HepG2 (cell line): ENCODE measurements around the gene BRD3. TPM values are rescaled to one million over a fixed set of nuclear protein-coding genes. Genes with fewer than 3 reads are reported as not detected.
A peak's percentile ranks its signal among the peaks of the same experiment; 100 is the strongest.

Experiments
- AGO1 ChIP-seq: fragments of 200-400 bp; formaldehyde crosslinking; IDR thresholded peaks from 2 replicates; pipeline ENCODE4 v1.6.1; 2017; ENCODE audit warnings: mild to moderate bottlenecking, low read depth, low read length, moderate library complexity; ENCODE audit not compliant: poor library complexity, severe bottlenecking
- ELK4 ChIP-seq: sonication (generic); formaldehyde crosslinking; IDR thresholded peaks from 2 replicates; pipeline ENCODE4 v1.9.0; 2021; ENCODE audit warnings: missing genetic modification reagents, borderline replicate concordance
- GFI1 ChIP-seq: sonication (generic); formaldehyde crosslinking; IDR thresholded peaks from 2 replicates; pipeline ENCODE4 v1.5.0; 2020; ENCODE audit warnings: missing genetic modification reagents, mild to moderate bottlenecking, borderline replicate concordance
- IRF1 ChIP-seq: sonication (generic); formaldehyde crosslinking; IDR thresholded peaks from 2 replicates; pipeline ENCODE4 v1.4.0; 2020; ENCODE audit warnings: low read depth, mild to moderate bottlenecking, missing genetic modification reagents
- JDP2 ChIP-seq: sonication (generic); formaldehyde crosslinking; IDR thresholded peaks from 2 replicates; pipeline ENCODE4 v1.8.1; 2022; ENCODE audit warnings: missing genetic modification reagents, borderline replicate concordance
- MTA1 ChIP-seq: sonication (generic); formaldehyde crosslinking; IDR thresholded peaks from 2 replicates; pipeline ENCODE4 v1.4.0; 2020; ENCODE audit warnings: missing genetic modification reagents, mild to moderate bottlenecking, borderline replicate concordance
- NFE2L2 ChIP-seq: fragments of 150-350 bp; IDR thresholded peaks from 2 replicates; pipeline ENCODE4 v1.6.1; 2014; ENCODE audit warnings: low read length
- RBM22 ChIP-seq: fragments of 200-400 bp; formaldehyde crosslinking; optimal IDR thresholded peaks from 2 replicates; pipeline ENCODE3; 2017; ENCODE audit warnings: mild to moderate bottlenecking, low read length, moderate library complexity
- RELA ChIP-seq: sonication (generic); formaldehyde crosslinking; IDR thresholded peaks from 2 replicates; pipeline ENCODE4 v1.4.0; 2020; ENCODE audit warnings: missing genetic modification reagents
- RFXAP ChIP-seq: sonication (generic); formaldehyde crosslinking; IDR thresholded peaks from 2 replicates; pipeline ENCODE4 v1.4.0; 2020; ENCODE audit warnings: missing genetic modification reagents, borderline replicate concordance
- SMARCE1 ChIP-seq: fragments of 450-650 bp; IDR thresholded peaks from 2 replicates; pipeline ENCODE4 v1.6.1; 2017; ENCODE audit warnings: borderline replicate concordance
- SOX6 ChIP-seq, 2 experiments: fragments of 450-650 bp in 1 of 2; sonication (generic) in 1 of 2; formaldehyde crosslinking in 1 of 2; IDR thresholded peaks; 2 replicates each; pipeline versions ENCODE4 v1.4.0 to v1.6.1; 2017 to 2020; ENCODE audit warnings: antibody characterized with exemption in 1 of 2, mild to moderate bottlenecking in 1 of 2, missing genetic modification reagents in 1 of 2
- ZHX2 ChIP-seq, 2 experiments: sonication (generic) in 1 of 2; formaldehyde crosslinking in 1 of 2; IDR thresholded peaks; 2 replicates each; pipeline versions ENCODE4 v1.6.1 to v1.9.0; 2014 to 2022; ENCODE audit warnings: antibody characterized with exemption in 1 of 2, borderline replicate concordance in 1 of 2, inconsistent platforms in 1 of 2, low read depth in 1 of 2, missing genetic modification reagents in 1 of 2
- ZNF282 ChIP-seq: fragments of 450-650 bp; IDR thresholded peaks from 2 replicates; pipeline ENCODE4 v1.6.1; 2018; ENCODE audit not compliant: partially characterized antibody
- ZNF3 ChIP-seq: IDR thresholded peaks from 2 replicates; pipeline ENCODE4 v1.7.0; 2017; ENCODE audit warnings: inconsistent platforms
- ZNF33A ChIP-seq: sonication (generic); formaldehyde crosslinking; IDR thresholded peaks from 2 replicates; pipeline ENCODE4 v1.5.1; 2020; ENCODE audit warnings: missing genetic modification reagents, mild to moderate bottlenecking, moderate library complexity, borderline replicate concordance
- ZNF543 ChIP-seq: sonication (generic); formaldehyde crosslinking; IDR thresholded peaks from 2 replicates; pipeline ENCODE4 v1.4.0; 2020; ENCODE audit warnings: mild to moderate bottlenecking, missing genetic modification reagents
- ZZZ3 ChIP-seq: sonication (generic); formaldehyde crosslinking; IDR thresholded peaks from 2 replicates; pipeline ENCODE4 v1.4.0; 2020; ENCODE audit warnings: missing genetic modification reagents, mild to moderate bottlenecking, borderline replicate concordance
- polyA plus RNA-seq, 8 experiments: library from polyadenylated mRNA; depleted of rRNA in 3 of 8; stranded (reverse) in 7 of 8; unstranded in 1 of 8; fragments of >200 nt; fragmentation: Illumina TruSeq in 4 of 8; extraction: Trizol in 4 of 8; gene quantifications; 2 replicates each; pipeline versions ENCODE4 v1.2.1 to v1.2.3, GENCODE V29; 2011 to 2016; ENCODE audit warnings: low read depth in 4 of 8, missing spikeins in 1 of 8, mixed read lengths in 1 of 8; ENCODE audit not compliant: insufficient read depth in 1 of 8
- total RNA-seq, 5 experiments: library from RNA; depleted of rRNA; stranded (reverse); fragments of >200 nt; fragmentation: Illumina TruSeq; extraction: Trizol; gene quantifications; 2 replicates each; pipeline ENCODE4 v1.2.3, GENCODE V29; 2016; ENCODE audit warnings: low read depth in 1 of 5

The BRD3 gene
- total and polyA plus RNA-seq, 2 of the 13 experiments (the other 11 are each of a cell fraction or from before 2014, with no cell fraction given), result 5.9 to 12.9 TPM

- TF ChIP-seq ZHX2 (IDR thresholded peaks at IDR 0.05; ENCODE audit: low read depth), result 0 out of 2 replicates have a peak, but pooled peaks have one; percentile 18
- TF ChIP-seq ZHX2 (CRISPR knock-in tag; IDR thresholded peaks at IDR 0.05; ENCODE audit: borderline replicate concordance), result no peak
- no peak for TF ChIP-seq NFE2L2
- TF ChIP-seq RELA, result no peak
- peak; percentile 48; the same call in 1 of the 2 replicates for TF ChIP-seq MTA1
- TF ChIP-seq RBM22, result no peak
- TF ChIP-seq AGO1, result no peak
- no peak; the same call in 1 of the 2 replicates for TF ChIP-seq GFI1 (CRISPR knock-in tag)
- no peak for TF ChIP-seq ELK4 (CRISPR knock-in tag)
- TF ChIP-seq ZNF3 (CRISPR knock-in tag), result no peak
- no peak for TF ChIP-seq SMARCE1
- no peak for TF ChIP-seq RFXAP (CRISPR knock-in tag)
- no peak for TF ChIP-seq ZNF33A (CRISPR knock-in tag)
- no peak for TF ChIP-seq IRF1 (CRISPR knock-in tag)
- TF ChIP-seq ZNF282, result no peak
- TF ChIP-seq JDP2 (CRISPR knock-in tag), result no peak
- no peak for TF ChIP-seq SOX6 (IDR thresholded peaks at IDR 0.05)
- no peak for TF ChIP-seq SOX6 (CRISPR knock-in tag; IDR thresholded peaks at IDR 0.05)
- TF ChIP-seq ZZZ3 (CRISPR knock-in tag), result no peak
- no peak for TF ChIP-seq ZNF543 (CRISPR knock-in tag)
Observed at GRCh38 chr9:134024828-134025605, 42.8 kb downstream of the BRD3 start, which contains the start of gene BRD3OS (continued).
